GM10248 (cell line): ENCODE measurements around the gene KRTAP10-8.

Experiments
- CTCF ChIA-PET: fragments of 300-600 bp; sonication (Branson Sonifier 250); formaldehyde crosslinking; extraction: SDS; loops from one replicate; lab custom pipeline; 2021; ENCODE audit warnings: antibody characterized with exemption; lab: Yijun Ruan, JAX
- POLR2A ChIA-PET: fragments of 350-650 bp; sonication (Branson Sonifier 250); formaldehyde crosslinking; extraction: SDS; loops from one replicate; lab custom pipeline; 2020; ENCODE audit warnings: antibody characterized with exemption; lab: Yijun Ruan, JAX
- DNase-seq: peaks from one replicate; pipeline ENCODE4 v3.0.0; 2012; ENCODE audit errors: extremely low spot score
- CTCF ChIP-seq: IDR thresholded peaks from 2 replicates; pipeline ENCODE4 v1.5.1; 2012; ENCODE audit warnings: mild to moderate bottlenecking, low read depth; ENCODE audit errors: extremely low read depth, missing control alignments, control extremely low read depth

Gene KRTAP10-8

GRCh38 chr21:44615911-44616590 lies 4.2 kb downstream of the KRTAP10-8 start:
- CTCF ChIA-PET, result no interaction called here
- DNase-seq, result no peak
- no peak for TF ChIP-seq CTCF
- POLR2A ChIA-PET, result no interaction called here

GRCh38 chr21:44616591-44616926 lies 4.7 kb downstream of the KRTAP10-8 start:
- DNase-seq, result no peak
- no peak for TF ChIP-seq CTCF
- CTCF ChIA-PET, result no interaction called here
- POLR2A ChIA-PET, result no interaction called here

GRCh38 chr21:44617071-44617501 lies 5.2 kb downstream of the KRTAP10-8 start:
- DNase-seq, result no peak
- no peak for TF ChIP-seq CTCF
- CTCF ChIA-PET, result no interaction called here
- POLR2A ChIA-PET, result no interaction called here

GRCh38 chr21:44618504-44618903 lies 6.6 kb downstream of the KRTAP10-8 start:
- TF ChIP-seq CTCF, result no peak
- ChIA-PET CTCF (no interaction called here), POLR2A (no interaction called here)
- DNase-seq, result no peak

GRCh38 chr21:44618909-44619308 lies 7.0 kb downstream of the KRTAP10-8 start:
- no peak for DNase-seq
- TF ChIP-seq CTCF, result no peak
- ChIA-PET POLR2A (no interaction called here), CTCF (no interaction called here)

GRCh38 chr21:44619886-44620285 lies 8.0 kb downstream of the KRTAP10-8 start:
- no peak for DNase-seq
- CTCF ChIA-PET, result no interaction called here
- POLR2A ChIA-PET, result no interaction called here
- TF ChIP-seq CTCF, result no peak

- POLR2A ChIA-PET, result no interaction called here
- no peak for DNase-seq
- CTCF ChIA-PET, result no interaction called here
Measured at GRCh38 chr21:44623575-44623974, 11.7 kb downstream of the KRTAP10-8 start.

More at GRCh38 chr21:44623575-44623974, 11.7 kb downstream of the KRTAP10-8 start:
- TF ChIP-seq CTCF, result no peak
